SHP77 (cell line): Measurements from ENCODE around the gene CFAP119.

Source experiments
- DNase-seq, 2 experiments: peaks; one replicate each; lab custom pipeline; 2025; lab: John Stamatoyannopoulos, UW

Gene CFAP119

DNA sequence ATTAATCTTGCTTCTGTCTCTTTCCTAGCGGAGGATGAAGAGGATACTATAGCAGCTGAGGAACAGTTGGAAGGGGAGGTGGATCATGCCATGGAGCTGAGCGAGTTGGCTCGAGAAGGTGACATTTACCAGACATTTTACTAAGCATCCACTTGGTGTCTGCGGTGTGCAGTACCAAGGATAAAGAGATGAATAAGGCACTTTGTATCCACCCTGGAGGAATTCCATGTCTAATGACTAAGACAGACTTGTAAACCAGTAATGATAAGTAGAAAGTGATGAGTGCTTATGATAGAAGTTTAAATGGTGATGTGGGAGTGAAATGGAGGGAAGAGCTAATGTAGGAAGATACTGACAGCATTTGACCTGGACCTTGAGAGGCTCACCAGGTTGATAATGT lies 50.9 kb downstream of the CFAP119 start:
- DNase-seq, result no peak
